GM12892 (cell line): ENCODE results near the gene APBB2.

ENCODE experiments used
- POLR2A ChIP-seq: IDR thresholded peaks from 2 replicates; pipeline ENCODE4 v1.6.1; 2011; ENCODE audit warnings: low read depth, low read length, control low read depth
- POLR2AphosphoS5 ChIP-seq: IDR thresholded peaks from 2 replicates; pipeline ENCODE4 v1.6.1; 2011; ENCODE audit warnings: low read depth, low read length, control low read depth
- TAF1 ChIP-seq: IDR thresholded peaks from 2 replicates; pipeline ENCODE4 v1.6.1; 2011; ENCODE audit warnings: low read depth, mild to moderate bottlenecking, control low read depth, low read length, borderline replicate concordance

DNA sequence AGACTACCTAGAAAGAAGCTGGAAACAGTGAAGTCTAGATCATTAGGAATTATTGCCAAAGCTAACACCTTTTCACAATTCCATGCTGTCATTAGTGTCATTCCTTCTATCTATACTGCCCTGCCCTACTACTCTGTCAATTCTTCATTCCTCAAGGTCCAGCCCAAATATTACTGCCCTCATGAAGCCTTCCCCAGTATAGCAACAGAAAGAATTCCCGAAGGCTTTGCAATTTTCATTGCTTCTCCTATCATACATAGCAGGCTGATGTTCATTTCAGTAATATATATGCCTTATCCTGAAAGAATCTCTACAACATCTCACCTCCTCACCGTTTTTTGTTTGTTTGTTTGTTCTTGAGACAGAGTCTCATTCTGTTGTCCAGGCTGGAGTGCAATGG lies 63.9 kb downstream of the APBB2 start:
- TF ChIP-seq POLR2A (no peak), POLR2AphosphoS5 (no peak), TAF1 (no peak)
